ENCODE data around the gene VSX1.

The VSX1 gene

GRCh38 chr20:25066386-25066785, 15.6 kb downstream of the VSX1 start:
- no peak for DNase-seq

DNA sequence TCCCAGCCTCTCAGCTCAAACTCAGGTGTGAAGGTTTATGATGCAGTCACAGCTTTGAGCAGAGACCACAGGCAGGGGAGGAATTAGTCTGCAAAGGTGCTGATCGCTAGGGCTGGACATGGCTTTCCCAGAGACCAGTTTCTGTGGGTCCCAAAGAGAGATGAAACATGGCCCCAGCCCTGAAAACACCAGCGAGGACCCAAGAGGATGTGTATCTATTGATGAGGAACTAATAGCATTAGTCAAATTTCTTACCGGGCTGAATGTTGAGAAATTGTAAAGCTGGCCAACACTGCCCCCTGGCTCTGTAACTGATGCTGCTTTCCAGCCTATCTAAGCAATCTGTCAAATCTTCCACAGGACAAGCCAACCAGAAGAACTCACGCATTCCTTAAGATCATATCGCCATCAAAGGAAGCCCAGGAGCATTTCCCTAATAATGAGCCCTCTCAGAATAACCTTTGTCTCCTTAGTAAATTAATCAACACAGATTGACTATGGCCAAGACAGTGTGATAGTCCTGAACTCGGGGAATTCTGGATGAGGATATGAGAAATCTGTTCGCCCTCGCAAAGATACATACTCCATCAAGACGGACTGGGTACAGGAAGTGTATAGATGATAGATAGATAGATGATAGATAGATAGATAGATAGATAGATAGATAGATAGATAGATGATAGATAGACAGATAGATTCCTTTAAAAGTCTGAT, 16.2 kb downstream of the VSX1 start:
- peak in 38 of 56 donors; percentile 17 to 89 (median 50) for DNase-seq

DNA sequence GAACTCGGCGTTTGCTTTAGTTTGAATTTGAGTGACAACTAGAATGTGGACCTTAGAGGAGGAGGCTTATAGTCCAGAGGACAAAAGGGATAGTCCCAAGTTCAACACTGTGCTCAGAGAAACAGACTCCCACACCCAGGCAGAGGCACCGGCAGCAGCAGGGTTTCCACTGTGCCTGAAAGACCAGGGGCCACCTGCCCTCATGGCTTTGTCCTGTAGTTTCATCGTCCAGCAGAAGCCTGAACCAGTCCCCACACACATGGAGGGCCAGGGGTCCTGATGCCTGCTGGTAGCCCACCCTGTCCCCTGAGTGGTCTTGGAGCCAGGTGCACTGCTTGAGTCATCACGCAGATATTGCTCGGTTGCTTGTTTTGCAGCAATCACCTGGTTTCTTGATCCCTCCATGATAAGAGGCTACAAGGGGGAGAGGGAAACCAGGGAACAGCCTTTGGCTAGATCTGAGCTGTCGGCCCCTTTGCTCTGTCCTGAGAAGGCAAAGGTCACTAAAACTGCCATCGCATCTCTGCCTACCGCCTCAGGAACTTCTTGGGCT, 16.8 kb downstream of the VSX1 start:
- DNase-seq = no peak

GRCh38 chr20:25064561-25065071, 17.3 kb downstream of the VSX1 start:
- no peak for DNase-seq

DNA sequence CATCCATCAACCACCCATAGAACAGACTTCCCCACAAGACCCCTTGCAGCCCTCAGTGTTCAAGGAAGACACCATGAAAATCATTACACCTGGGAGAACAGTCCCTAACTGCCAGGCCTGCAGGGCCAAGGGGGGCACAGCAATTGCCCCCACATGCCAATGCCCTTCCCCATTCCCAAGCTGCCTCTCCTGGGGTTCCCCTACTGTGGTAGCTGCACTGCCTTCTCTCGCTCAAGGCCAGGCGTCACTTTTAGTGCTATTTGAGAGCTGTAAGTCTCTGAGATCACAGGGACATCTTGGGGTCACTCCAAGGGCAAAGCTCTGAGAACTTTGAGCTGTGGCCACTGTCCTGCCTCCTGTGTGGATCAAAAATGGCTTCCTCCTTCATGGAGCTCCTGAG, 18.0 kb downstream of the VSX1 start:
- no peak for DNase-seq

DNA sequence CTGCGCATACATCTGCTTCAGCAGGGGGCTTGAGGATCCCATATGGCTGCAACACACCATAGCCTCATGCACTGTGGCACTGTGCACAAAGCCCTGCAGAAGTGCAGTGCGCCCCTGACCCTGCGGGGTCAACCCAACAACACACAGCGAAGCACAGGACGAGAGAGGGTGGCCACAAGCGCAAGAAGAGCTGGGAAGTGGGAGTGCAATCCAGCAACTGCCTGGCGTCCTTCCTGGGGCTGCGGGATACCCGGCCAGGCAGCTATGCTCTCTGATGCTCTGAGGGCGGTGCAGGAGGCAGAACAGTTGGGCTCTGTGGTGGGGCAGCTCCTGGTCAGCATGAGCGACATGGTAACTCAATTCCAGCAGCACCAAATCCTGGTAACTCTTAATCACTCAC, 18.4 kb downstream of the VSX1 start:
- no peak for DNase-seq

- DNase-seq = no peak
Measured at GRCh38 chr20:25062841-25063240, 19.1 kb downstream of the VSX1 start.

DNA sequence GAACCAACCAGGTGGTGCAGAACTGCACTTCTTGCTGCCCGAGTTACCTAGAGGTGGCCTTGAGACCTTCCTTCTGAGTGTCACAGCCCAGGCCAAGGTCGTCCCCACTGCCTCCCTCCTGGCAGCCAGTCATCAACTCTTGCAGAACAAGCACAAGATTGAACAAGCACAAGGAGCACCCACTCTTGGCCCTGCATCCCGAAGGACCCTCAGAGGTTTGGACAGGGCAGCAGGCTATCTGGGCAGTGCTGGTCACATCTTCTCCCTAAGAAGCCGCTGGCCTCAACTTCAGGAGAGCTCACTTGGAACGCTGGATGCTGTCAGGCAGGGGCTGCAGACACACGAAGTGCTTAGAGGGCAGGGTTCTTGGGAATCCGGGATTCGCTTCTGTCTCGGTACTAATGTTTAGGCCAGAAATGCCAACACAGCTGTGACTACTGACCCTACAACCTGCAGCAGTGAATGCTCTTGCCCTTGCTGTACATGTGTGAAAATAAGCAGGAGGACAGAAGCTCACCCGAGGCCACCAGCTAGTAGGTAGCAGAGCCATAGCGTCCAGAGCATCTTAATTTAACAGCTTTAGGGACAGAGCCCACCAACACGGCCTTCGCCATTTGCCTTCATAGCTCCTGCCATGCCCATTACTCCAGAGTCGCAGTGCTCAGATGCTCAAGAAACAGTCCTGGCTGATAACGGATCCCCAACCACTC, 20.0 kb downstream of the VSX1 start:
- DNase-seq = no peak

DNA sequence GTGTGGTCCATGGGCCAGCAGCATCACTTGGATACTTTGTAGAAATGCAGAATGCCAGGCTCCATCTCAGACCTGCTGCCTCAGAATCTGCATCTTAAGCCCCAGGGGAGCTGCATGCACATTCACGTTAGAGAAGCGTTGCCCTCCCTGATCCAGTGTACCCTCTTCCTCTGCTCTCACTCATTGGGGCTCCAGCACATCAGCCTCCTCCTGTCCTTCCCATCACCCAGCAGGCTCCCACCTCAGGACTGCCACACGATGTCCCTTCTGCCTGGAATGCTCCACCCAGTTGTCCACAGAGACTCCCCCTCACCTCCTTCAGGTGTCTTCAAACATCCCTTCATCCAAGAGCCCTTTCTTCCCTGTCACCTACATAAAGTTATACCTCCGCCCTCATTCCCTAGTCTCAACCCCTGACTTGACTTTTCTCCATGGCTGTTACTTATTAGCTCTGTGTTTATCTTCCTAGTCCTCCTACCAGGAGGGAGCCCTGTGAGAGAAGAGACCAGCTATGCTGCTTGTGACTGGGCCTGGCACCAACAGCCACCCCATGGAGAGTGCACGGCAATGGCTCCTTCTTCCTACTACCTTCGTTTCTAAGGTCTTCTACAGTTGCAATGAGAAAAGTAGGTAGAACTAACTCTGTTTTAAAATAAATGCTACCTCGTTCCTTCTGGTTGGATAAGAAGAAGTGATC, 20.7 kb downstream of the VSX1 start:
- no peak for DNase-seq

GRCh38 chr20:25059866-25060465, 22.0 kb downstream of the VSX1 start:
- DNase-seq = no peak

DNA sequence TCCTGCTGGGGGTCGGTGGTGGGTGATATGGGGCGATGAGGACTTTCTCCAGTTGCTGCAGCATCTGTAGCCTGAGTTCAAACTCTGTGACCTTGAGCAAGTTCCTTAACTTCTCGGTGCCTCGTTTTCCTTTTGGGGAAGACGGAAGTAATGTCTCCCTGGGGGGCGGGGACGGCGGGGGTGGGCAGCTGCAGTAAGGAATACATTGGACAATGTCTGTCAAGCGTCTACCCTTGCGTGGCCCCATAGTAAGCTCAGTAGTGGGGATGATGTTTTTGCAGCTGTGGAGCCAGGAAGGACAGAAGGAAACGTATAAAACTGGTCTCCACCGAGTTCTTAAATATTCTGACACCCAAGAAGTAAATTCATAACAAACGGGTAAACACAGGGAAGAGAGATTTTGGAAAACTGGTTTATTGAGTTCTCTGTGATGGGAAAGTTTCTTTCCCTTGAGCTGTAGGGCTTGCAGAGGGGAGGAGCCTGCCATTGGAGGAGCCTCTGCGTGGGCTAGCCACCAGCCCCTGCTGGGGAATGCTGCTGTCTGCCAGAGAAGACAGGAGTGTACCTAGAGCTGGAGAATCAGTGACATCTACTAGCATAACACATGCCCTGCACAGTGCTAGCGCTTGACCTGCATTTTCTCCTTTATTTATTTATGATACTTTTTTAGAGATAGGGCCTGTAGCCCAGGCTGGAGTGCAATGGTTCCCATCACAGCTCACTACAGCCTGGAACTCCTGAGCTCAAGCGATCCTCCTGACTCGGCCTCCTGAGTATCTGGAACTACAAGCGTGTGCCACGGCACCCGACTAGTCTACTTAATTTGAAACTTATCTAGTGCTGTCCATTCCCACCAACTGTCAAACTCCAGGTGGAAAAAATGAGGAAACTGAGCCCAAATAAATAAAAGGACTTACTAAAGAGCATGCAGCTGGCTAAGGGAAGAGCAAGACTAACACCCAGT, 22.8 kb downstream of the VSX1 start:
- no peak for DNase-seq

- peak in 39 of 56 donors; percentile 19 to 80 (median 52) for DNase-seq
Measured at GRCh38 chr20:25058051-25058846, 23.7 kb downstream of the VSX1 start, which contains the start of gene ACSS1. TSS of gene ACSS1 (minus strand) at chr20:25058139. CDS start at chr20:25058102, 37 bp downstream.

DNA sequence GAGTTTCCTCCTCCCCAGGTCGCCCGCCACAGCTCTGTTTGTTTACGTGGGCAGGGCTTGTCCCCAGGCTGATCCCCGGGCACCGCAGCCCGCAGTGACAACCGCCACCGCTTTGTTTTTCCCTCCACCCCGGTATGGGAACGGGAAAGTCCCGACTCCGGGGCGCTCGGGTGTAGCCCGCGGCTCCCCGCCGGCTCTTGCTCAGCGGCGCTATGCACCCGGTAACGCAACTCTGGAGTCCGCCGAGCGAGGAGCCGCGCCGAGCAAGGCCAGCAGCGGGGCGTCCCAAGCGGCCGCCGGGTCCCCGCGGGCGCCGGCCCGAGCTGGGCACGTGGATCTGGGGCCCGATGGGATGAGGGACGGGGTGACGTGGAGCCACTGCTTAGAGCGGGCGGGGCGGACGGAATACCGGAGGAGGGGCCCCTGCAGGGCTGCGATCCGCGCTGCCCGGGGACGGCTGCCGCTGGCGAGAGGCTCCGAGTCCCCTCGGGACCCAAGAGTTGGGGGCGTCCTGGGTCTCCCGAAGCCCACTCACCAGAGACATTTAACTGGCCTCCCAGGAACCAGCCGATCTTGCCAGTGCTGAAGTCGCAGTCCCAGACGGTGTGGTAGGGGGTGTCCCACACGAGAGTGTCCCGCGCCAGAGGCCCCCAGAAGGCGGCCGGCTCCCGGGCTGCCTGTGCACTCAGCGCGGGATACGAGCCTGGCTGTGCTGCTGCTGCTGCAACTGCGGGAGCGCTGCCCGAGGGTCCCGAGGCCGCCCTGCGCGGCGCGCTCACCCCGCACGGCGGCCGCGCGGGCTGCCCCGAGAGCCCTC, 24.5 kb downstream of the VSX1 start:
- DNase-seq = peak in 40 of 56 donors; percentile 36 to 84 (median 66)

- no peak for DNase-seq
Measured at GRCh38 chr20:25056690-25057233, 25.2 kb downstream of the VSX1 start.

GRCh38 chr20:25055711-25056495, 26.0 kb downstream of the VSX1 start:
- no peak for DNase-seq

DNA sequence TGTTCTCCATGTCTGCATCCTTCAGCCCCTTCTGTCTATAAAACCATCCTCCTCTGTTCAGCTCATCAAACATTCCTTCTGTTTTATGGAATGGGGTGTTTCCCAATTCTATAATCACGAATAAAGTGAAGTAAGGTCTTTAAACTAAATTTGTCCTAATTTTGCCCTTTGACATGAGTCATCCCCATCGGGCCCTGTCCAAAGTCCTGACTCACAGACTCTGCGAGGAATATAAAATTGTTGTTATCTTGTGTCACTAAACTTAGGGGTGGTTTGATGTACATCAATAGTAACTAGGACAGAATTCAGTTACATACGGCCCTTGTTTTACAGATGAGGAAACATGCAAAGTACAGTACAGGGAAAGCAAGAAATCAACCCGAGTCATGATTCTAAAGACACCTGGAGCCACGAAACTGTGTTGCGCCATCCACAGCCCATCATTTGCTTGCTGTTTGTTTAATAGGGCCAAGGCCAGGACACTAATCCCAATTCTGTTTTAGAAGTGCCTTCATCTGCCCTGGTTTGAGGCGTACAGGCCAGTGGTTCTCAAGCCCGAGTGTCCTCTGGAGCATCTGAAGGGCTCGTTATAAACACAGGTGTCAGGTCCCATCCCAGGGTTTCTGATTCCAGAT, 26.8 kb downstream of the VSX1 start:
- DNase-seq = no peak

Data from amygdala (tissue), 56 donors.